GM18498 (cell line): ENCODE results near the gene ITSN1.

ENCODE experiments used
- ATAC-seq: cut with Tn5 transposase; IDR thresholded peaks from one replicate; pipeline ENCODE4 v1.9.1; 2021; ENCODE audit warnings: mild to moderate bottlenecking, moderate library complexity; ENCODE audit not compliant: unreplicated experiment

The ITSN1 gene

GRCh38 chr21:33680870-33681269 is 38.6 kb downstream of the ITSN1 start:
- ATAC-seq: no peak

- no peak for ATAC-seq
Measured at GRCh38 chr21:33682992-33683627, 40.8 kb downstream of the ITSN1 start.

- ATAC-seq: no peak
Measured at GRCh38 chr21:33684068-33684467, 41.8 kb downstream of the ITSN1 start.

- no peak for ATAC-seq
Measured at GRCh38 chr21:33684923-33685560, 42.7 kb downstream of the ITSN1 start.

GRCh38 chr21:33685613-33686197 is 43.4 kb downstream of the ITSN1 start:
- no peak for ATAC-seq

- ATAC-seq: no peak
Measured at GRCh38 chr21:33686386-33686785, 44.1 kb downstream of the ITSN1 start.

GRCh38 chr21:33687634-33688033 is 45.3 kb downstream of the ITSN1 start:
- ATAC-seq: no peak

- ATAC-seq: no peak
Measured at GRCh38 chr21:33688353-33688752, 46.1 kb downstream of the ITSN1 start.

- no peak for ATAC-seq
Measured at GRCh38 chr21:33690874-33691273, 48.6 kb downstream of the ITSN1 start.

GRCh38 chr21:33691945-33692603 is 49.8 kb downstream of the ITSN1 start:
- ATAC-seq: no peak

- ATAC-seq: no peak
Measured at GRCh38 chr21:33695813-33696212, 53.5 kb downstream of the ITSN1 start.

- no peak for ATAC-seq
Measured at GRCh38 chr21:33696465-33696864, 54.2 kb downstream of the ITSN1 start.

- no peak for ATAC-seq
Measured at GRCh38 chr21:33698087-33698860, 56.0 kb downstream of the ITSN1 start.

- ATAC-seq: no peak
Measured at GRCh38 chr21:33699277-33699676, 57.0 kb downstream of the ITSN1 start.

- ATAC-seq: no peak
Measured at GRCh38 chr21:33700491-33700890, 58.2 kb downstream of the ITSN1 start.

- ATAC-seq: no peak
Measured at GRCh38 chr21:33703750-33704606, 61.7 kb downstream of the ITSN1 start.

GRCh38 chr21:33707846-33708245 is 65.5 kb downstream of the ITSN1 start:
- ATAC-seq: no peak

GRCh38 chr21:33708874-33709273 is 66.6 kb downstream of the ITSN1 start:
- ATAC-seq: no peak

GRCh38 chr21:33712022-33712803 is 69.9 kb downstream of the ITSN1 start:
- no peak for ATAC-seq
